Endodermal cell (in vitro differentiated cells): ENCODE data around the gene SPECC1. TPM values are rescaled to one million over a fixed set of nuclear protein-coding genes. Genes with fewer than 3 reads are reported as not detected.
A peak's percentile ranks its signal among the peaks of the same experiment; 100 is the strongest.

Source experiments
- DNase-seq: peaks from one replicate; pipeline ENCODE4 v3.0.0-alpha.2; 2017
- H3K27ac ChIP-seq: 2 replicates; pipeline ENCODE4 v1.5.1; 2013; ENCODE audit warnings: mild to moderate bottlenecking, low read depth, low read length, moderate library complexity
- H3K27me3 ChIP-seq: 2 replicates; pipeline ENCODE4 v1.6.1; 2013; ENCODE audit warnings: mild to moderate bottlenecking, low read length, moderate library complexity; ENCODE audit not compliant: insufficient read depth, control insufficient read depth, poor library complexity, severe bottlenecking
- H3K36me3 ChIP-seq: 2 replicates; pipeline ENCODE4 v1.7.0; 2013; ENCODE audit warnings: mild to moderate bottlenecking, low read length, moderate library complexity; ENCODE audit not compliant: control insufficient read depth, insufficient read depth
- H3K4me1 ChIP-seq: one replicate; pipeline ENCODE4 v1.7.0; 2013; ENCODE audit warnings: low read length; ENCODE audit not compliant: control insufficient read depth, insufficient read depth
- H3K4me3 ChIP-seq: 2 replicates; pipeline ENCODE4 v1.5.1; 2013; ENCODE audit warnings: mild to moderate bottlenecking, low read length, moderate library complexity
- H3K9ac ChIP-seq: 2 replicates; pipeline ENCODE4 v1.6.1; 2013; ENCODE audit warnings: mild to moderate bottlenecking, low read length, moderate library complexity; ENCODE audit not compliant: poor library complexity, severe bottlenecking; ENCODE audit errors: extremely low read depth
- H3K9me3 ChIP-seq: 2 replicates; pipeline ENCODE4 v1.6.1; 2013; ENCODE audit warnings: mild to moderate bottlenecking, low read length, moderate library complexity; ENCODE audit not compliant: control insufficient read depth
- H3K27ac Mint-ChIP-seq: 2 replicates; pipeline ENCODE4 v1.8.0; 2020; ENCODE audit warnings: mixed read lengths
- H3K27me3 Mint-ChIP-seq: 2 replicates; pipeline ENCODE4 v1.8.0; 2021; ENCODE audit warnings: mild to moderate bottlenecking, mixed read lengths; ENCODE audit not compliant: insufficient read depth
- H3K36me3 Mint-ChIP-seq: 2 replicates; pipeline ENCODE4 v1.8.0; 2020; ENCODE audit warnings: low read depth, mixed read lengths
- H3K4me1 Mint-ChIP-seq: 2 replicates; pipeline ENCODE4 v1.8.0; 2020; ENCODE audit warnings: mixed read lengths
- H3K4me3 Mint-ChIP-seq: 2 replicates; pipeline ENCODE4 v1.8.0; 2020; ENCODE audit warnings: mild to moderate bottlenecking, moderate library complexity, mixed read lengths
- H3K9me3 Mint-ChIP-seq: 2 replicates; pipeline ENCODE4 v1.8.0; 2020; ENCODE audit warnings: mild to moderate bottlenecking, mixed read lengths
- whole genome bisulfite sequencing, 2 experiments: methylation state at CpG; one replicate each; pipeline versions ENCODE4 v1.1.5 to v1.1.7; 2013; ENCODE audit warnings: missing lambda C conversion rate in 2 of 2, mixed read lengths in 1 of 2; ENCODE audit not compliant: insufficient coverage in 1 of 2, insufficient read length in 1 of 2; 5-methylcytosine and 5-hydroxymethylcytosine counted together
- total RNA-seq, 2 donors: library from RNA; stranded (reverse); fragmentation: NEBNext Ultra II Directional in 1 of 2; extraction: Animal tissue kit (Norgen Biotek cat#: 25700) in 1 of 2; gene quantifications; 2 replicates in 1 of 2; 3 replicates in 1 of 2; pipeline ENCODE4 v1.2.1, GENCODE V29; 2021
- TF ChIP-seq, protein P1 (sequence below): fragments of 200-600 bp; sonication (generic); conservative IDR thresholded peaks from 2 replicates; pipeline ENCODE4 v1.5.0; 2021; ENCODE audit warnings: antibody characterized with exemption, mild to moderate bottlenecking

The SPECC1 gene
- total RNA-seq, 2 donors from 2014 or later, result 48.7 to 60.6 TPM

DNA sequence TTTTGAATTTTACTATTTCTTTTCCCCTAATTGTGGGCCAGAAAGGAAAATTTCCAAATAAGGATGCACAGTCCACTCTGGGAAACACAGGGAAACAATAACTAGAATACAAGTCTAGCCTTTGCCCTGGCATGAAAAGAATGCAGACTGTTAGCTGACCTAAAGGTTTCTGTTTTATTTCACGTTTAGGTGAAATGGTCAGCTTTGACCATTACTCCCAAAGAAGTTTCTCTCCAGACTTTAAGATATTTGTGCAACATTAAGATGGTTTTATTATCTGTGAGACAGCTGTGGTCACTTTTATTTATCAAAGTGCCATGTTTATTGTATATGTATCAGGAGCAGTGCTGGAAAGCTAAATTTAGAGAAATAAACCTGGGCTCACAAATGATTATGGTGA is 163.9 kb downstream of the SPECC1 start:
- Mint-ChIP-seq H3K4me3 (no peak overlapping the region), H3K36me3 (no peaks in the 10 kb centered on the region), H3K4me1 (peaks cover 25% of the 10 kb centered on the region), H3K9me3 (peaks cover 5% of the 10 kb centered on the region), H3K27me3 (no peaks in the 10 kb centered on the region), H3K27ac (no peak overlapping the region)
- H3K27me3 ChIP-seq, result no peaks in the 10 kb centered on the region
- no peak overlapping the region for H3K4me3 ChIP-seq
- no peak overlapping the region for H3K27ac ChIP-seq
- no peak for DNase-seq
- no peaks in the 10 kb centered on the region for H3K36me3 ChIP-seq
- H3K9me3 ChIP-seq, result peaks cover 9% of the 10 kb centered on the region
- H3K9ac ChIP-seq, result no peak overlapping the region
- TF ChIP-seq, protein P1, sequence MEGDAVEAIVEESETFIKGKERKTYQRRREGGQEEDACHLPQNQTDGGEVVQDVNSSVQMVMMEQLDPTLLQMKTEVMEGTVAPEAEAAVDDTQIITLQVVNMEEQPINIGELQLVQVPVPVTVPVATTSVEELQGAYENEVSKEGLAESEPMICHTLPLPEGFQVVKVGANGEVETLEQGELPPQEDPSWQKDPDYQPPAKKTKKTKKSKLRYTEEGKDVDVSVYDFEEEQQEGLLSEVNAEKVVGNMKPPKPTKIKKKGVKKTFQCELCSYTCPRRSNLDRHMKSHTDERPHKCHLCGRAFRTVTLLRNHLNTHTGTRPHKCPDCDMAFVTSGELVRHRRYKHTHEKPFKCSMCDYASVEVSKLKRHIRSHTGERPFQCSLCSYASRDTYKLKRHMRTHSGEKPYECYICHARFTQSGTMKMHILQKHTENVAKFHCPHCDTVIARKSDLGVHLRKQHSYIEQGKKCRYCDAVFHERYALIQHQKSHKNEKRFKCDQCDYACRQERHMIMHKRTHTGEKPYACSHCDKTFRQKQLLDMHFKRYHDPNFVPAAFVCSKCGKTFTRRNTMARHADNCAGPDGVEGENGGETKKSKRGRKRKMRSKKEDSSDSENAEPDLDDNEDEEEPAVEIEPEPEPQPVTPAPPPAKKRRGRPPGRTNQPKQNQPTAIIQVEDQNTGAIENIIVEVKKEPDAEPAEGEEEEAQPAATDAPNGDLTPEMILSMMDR, result no peak
- WGBS, 2 experiments, result 60 to 75% methylated on average over 1 of the region's 1 CpG
- peaks cover 9% of the 10 kb centered on the region for H3K4me1 ChIP-seq

- H3K9me3 ChIP-seq, result peaks cover 9% of the 10 kb centered on the region
- H3K4me1 Mint-ChIP-seq, result peaks cover 25% of the 10 kb centered on the region
- no peak overlapping the region for H3K27ac ChIP-seq
- H3K36me3 ChIP-seq, result no peaks in the 10 kb centered on the region
- H3K4me3 ChIP-seq, result no peak overlapping the region
- no peak overlapping the region for H3K9ac ChIP-seq
- TF ChIP-seq, protein P1, result no peak
- peaks cover 9% of the 10 kb centered on the region for H3K4me1 ChIP-seq
- peaks cover 5% of the 10 kb centered on the region for H3K9me3 Mint-ChIP-seq
- no peaks in the 10 kb centered on the region for H3K27me3 ChIP-seq
- no peak for DNase-seq
- H3K27me3 Mint-ChIP-seq, result no peaks in the 10 kb centered on the region
- H3K27ac Mint-ChIP-seq, result peak overlapping the region; percentile 23
- WGBS, 2 experiments, result 92 to 94% methylated on average over 10 to 12 of the region's 12 CpGs
- no peaks in the 10 kb centered on the region for H3K36me3 Mint-ChIP-seq
- H3K4me3 Mint-ChIP-seq, result no peak overlapping the region
Observed at GRCh38 chr17:20174588-20175265, 165.6 kb downstream of the SPECC1 start.

DNA sequence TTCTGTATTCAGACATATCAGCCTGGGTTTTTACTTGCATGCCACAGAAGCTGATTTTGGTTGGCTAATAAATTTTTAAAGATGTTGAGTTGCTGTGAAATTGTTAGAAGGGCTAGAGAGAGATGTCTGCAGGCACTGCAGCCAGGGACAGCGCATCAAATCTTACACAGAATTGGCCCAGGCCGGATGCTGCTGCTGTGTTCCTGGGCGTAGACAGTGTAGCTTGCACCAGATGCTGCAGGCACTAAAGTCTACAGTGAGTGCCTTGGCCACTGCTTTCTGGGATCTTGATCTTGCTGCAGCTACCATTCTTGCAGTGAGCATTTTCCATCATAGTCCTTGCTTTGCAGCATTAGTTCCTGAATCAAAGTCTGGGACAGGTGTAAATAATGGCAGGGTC is 169.9 kb downstream of the SPECC1 start:
- Histone ChIP-seq H3K9me3 (peaks cover 9% of the 10 kb centered on the region), H3K9ac (no peak overlapping the region), H3K27ac (no peak overlapping the region), H3K36me3 (no peaks in the 10 kb centered on the region), H3K27me3 (no peaks in the 10 kb centered on the region), H3K4me3 (no peak overlapping the region), H3K4me1 (no peaks in the 10 kb centered on the region)
- no peak overlapping the region for H3K27ac Mint-ChIP-seq
- WGBS, 2 experiments, result 91 to 100% methylated on average over 3 of the region's 3 CpGs
- peaks cover 5% of the 10 kb centered on the region for H3K9me3 Mint-ChIP-seq
- H3K27me3 Mint-ChIP-seq, result no peaks in the 10 kb centered on the region
- TF ChIP-seq, protein P1, result no peak
- DNase-seq, result no peak
- no peaks in the 10 kb centered on the region for H3K36me3 Mint-ChIP-seq
- H3K4me1 Mint-ChIP-seq, result peaks cover 12% of the 10 kb centered on the region
- no peak overlapping the region for H3K4me3 Mint-ChIP-seq
